Articular chondrocyte of knee joint (primary cell): ENCODE results near the gene AMY2A. TPM values are rescaled to one million over a fixed set of nuclear protein-coding genes. Genes with fewer than 3 reads are reported as not detected.

Source experiments
- small RNA-seq: library from RNA; depleted of rRNA; stranded (forward); fragments of <200 nt; gene quantifications from one replicate; pipeline ENCODE3, GENCODE V24; 2012
- total RNA-seq: library from RNA; depleted of rRNA; stranded (reverse); fragments of >200 nt; gene quantifications from 2 replicates; pipeline ENCODE4 v1.2.3, GENCODE V29; 2012

AMY2A gene
- total RNA-seq: not detected in 2 replicates

DNA sequence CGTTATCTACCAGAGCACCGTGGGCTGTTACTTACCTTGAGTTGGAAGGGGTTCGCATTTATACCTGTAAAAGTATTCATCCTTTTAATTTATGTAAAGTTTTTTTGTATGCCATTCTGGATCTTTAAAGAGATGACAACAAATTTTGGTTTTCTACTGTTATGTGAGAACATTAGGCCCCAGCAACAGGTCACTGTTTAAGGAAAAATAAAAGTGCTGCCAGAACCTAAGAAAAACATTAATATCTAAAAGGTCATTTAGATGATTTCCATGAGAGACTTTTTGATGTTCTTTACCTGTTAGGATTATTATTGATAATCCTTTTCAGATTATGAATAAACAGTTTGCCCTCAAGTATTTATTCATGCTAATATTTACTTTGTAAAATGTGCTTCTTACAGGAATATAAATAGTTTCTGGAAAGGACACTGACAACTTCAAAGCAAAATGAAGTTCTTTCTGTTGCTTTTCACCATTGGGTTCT is at the start of gene AMY2A:
TSS of gene AMY2A (plus strand) at position 434 of the 484 bp plus-strand sequence. CDS start at position 448, 14 bp downstream.

GRCh38 chr1:103571289-103571688 is 45.9 kb upstream of the AMY2A start, which contains the start of gene AMY2B:
Gene AMY2B, plus strand, starts transcription at chr1:103571589. Its CDS starts 14 bp downstream, at chr1:103571603.

GRCh38 chr1:103655460-103655859 is 38.2 kb downstream of the AMY2A start, which contains the start of gene AMY1A:
Gene AMY1A, plus strand, starts transcription at chr1:103655760. Its CDS starts 571 bp downstream, at chr1:103656331.

Small RNA genes lying within 50 kb of the gene (small RNA-seq; reads per million reads assigned to genes)
- gene AC105272.1: not detected

Other genes with a start within 250 kb of the AMY2A start
- gene RNPC3, start 91.7 kb upstream of the AMY2A start, total RNA-seq: 19.2 and 22.5 TPM in 2 replicates
- 5.7 and 9.2 TPM in 2 replicates for gene AMY2B, start 45.8 kb upstream of the AMY2A start, total RNA-seq
- gene AMY1A, start 38.3 kb downstream of the AMY2A start, total RNA-seq: not detected in 2 replicates
- gene AMY1B, start 78.8 kb downstream of the AMY2A start, total RNA-seq: not detected in 2 replicates
- gene AMY1C, start 132.5 kb downstream of the AMY2A start, total RNA-seq: not detected in 2 replicates